Measurements from ENCODE around the gene PRKAA2.
"Not testable (repeated sequence)": the region's sequence is repeated elsewhere in the genome, so short reads cannot be mapped to it uniquely, and the experiment has no call there.

Gene PRKAA2

DNA sequence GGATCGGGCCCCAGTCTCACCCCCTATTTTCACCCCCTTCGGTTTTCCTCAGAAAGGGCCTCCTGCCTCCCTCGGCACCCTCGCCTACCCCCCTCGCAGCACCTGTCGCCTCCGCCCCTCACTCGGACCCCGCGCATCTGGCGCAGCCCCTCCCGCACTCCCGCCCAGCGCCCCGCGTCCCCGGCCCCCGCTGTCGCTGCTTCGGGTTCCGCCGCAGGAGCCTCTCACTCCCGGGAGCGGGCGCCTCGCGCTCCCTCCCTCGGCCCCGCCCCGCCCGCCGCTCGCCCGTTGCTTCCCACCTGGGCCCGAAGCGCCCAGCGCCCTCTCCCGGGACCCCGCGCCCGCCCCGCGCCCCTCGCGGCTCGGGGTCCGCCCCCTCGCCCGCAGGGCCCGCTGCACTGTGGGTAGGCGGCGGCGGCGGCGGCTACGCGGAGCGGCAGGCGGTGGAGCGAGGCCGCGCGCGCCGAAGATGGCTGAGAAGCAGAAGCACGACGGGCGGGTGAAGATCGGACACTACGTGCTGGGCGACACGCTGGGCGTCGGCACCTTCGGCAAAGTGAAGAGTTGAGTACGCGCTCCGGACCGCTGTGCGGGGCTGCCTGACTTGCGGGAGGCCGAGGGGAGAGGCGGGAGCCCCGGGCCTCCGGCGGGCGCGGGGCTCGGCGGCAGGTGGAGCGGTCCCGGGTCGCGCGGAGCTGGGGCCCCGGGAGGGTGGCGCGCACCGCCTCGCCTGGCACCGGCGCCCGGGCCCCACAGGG, at the start of gene PRKAA2:
Gene PRKAA2, plus strand, starts transcription at position 396 of the 758 bp plus-strand sequence. Its CDS starts 74 bp downstream, at position 470.
- no peak for DNase-seq (ENCODE audit: low read depth in 2 of 2)

DNA sequence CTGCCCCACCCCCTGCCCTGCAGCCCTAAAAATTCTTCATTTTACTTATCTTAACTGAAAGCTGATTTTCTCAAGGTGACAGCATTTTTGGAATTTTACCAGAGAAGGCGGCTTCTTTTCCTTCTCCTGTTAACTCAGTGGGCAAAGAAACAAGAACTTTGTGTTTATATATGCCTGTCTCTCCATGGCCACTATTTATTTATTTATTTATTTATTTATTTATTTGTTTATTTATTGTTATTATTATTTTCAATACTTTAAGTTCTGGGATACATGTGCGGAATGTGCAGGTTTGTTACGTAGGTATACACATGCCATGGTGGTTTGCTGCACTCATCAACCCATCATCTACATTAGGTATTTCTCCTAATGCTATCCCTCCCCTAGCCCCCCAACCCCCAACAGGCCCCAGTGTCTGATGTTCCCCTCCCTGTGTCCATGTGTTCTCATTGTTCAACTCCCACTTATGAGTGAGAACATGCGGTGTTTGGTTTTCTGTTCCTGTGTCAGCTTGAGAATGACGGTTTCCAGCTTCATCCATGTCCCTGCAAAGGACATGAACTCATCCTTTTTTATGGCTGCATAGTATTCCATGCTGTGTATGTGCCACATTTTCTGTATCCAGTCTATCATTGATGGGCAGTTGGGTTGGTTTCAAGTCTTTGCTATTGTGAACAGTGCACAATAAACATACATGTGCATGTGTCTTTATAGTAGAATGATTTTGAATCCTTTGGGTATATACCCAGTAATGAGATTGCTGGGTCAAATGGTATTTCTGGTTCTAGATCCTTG, 49.5 kb upstream of the PRKAA2 start:
- not testable (repeated sequence) for DNase-seq (ENCODE audit: low read depth in 2 of 2)

DNA sequence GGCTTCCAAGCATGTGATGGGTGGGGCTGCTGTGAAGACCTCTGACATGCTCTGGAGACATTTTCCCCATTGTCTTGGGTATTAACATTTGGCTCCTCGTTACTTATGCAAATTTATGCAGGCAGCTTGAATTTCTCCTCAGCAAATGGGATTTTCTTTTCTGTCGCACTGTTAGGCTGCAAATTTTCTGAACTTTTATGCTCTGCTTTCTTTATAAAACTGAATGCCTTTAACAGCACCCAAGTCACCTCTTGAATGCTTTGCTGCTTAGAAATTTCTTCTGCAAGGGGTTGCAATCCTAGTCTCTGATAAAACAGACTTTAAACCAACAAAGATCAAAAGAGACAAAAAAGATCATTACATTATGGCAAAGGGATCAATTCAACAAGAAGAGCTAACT, 35.0 kb upstream of the PRKAA2 start:
- not testable (repeated sequence) for DNase-seq (ENCODE audit: low read depth in 2 of 2)

DNA sequence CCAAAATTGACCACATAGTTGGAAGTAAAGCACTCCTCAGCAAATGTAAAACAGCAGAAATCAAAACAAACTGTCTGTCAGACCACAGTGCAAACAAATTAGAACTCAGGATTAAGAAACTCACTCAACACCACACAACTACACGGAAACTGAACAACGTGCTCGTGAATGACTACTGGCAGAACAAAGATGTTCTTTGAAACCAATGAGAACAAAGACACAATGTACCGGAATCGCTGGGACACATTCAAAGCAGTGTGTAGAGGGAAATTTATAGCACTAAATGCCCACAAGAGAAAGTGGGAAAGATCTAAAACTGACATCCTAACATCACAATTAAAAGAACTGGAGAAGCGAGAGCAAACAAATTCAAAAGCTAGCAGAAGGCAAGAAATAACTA, 34.3 kb upstream of the PRKAA2 start:
- not testable (repeated sequence) for DNase-seq (ENCODE audit: low read depth in 2 of 2)

DNA sequence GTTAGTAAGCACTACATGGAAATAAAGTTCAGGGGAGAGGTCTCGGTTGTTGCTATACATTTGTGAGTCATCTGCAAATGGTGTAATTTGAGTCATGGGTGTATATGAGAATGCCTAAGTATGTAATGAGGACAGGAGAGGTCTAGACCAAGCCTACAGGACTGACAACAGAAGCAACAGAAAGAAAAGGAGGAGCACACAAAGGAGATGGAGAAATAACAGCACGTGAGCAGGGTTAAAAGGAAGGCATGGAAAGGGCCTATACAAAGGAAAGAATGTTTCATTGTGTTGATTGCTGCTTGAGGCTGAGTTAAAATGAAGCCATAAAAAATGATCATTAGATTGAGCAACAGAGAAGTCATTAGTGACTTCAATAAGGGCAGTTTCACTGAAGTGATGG, 28.0 kb upstream of the PRKAA2 start:
- no peak for DNase-seq (ENCODE audit: low read depth in 2 of 2)

DNA sequence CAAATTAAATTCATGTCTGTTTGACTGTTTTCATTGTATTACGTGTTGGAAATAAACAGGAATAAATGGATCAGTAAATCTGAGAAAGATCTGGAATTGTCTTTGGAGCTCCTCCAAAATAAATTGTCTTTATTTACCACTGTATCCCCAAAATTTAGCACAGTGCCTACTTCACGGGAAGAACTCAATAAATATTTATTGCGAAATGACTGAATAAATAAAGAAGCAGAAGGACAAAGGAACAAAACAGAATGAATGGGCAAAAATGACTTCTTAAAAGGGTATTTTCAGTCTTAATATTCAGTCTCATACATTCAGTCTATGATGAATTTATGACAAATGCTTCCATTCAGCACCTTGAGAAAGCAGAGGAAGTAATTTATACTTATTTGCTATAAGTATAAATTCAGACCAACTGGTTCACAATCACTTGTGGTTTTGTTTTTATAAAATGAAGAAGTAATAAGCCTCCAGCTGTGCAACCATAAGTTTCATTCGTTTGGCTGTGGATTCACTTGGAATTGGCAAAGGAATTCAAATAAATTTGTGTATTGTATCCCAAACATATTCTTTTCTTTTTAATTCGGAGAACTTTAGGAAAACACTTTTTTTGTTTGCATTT, 19.2 kb upstream of the PRKAA2 start:
- DNase-seq (ENCODE audit: low read depth in 2 of 2), result no peak

DNA sequence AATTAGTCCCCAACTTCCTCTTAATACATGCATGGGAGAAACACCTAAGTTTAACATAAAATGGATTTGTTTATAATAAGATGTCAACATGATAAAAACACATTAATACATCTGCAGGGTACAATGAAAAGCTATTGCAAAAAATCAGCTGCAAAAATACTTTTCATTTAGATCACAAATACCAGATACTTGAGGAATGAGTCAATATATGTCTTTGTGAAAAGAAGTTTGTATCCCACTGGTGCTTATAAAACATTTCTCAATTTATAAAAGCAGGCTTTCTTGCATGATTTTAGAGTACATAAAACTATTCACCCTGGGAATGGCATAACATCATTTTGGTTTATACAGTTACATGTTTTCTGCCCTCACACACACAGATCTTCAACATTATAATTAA, 18.6 kb upstream of the PRKAA2 start:
- no peak for DNase-seq (ENCODE audit: low read depth in 2 of 2)

DNA sequence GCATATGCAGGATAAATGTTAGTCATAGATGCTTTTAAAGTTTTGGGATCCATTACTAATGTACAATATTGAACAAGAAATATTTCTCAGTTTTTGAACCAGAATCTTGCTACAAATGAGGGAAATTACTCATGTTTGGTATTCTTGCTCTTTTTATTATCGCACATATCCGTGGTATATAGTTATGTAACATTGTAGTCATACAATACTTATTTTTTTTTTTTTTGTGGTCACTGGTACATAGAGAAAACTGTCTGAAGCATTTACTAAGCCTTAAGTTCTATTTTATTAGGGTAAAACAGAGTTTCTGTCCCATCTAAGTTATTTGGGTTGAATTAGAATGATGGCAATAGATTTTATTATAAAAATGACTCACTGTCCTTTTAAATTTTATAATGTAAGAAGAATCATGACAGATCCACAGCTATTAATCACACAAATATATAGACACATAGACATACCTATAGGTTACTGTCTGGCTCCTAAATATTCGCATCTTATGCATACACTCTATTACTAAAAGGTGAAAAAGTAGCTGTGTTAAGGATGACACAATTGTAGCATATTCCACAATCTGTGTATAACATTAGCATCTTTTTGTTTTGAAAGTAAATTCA, 18.0 kb upstream of the PRKAA2 start:
- DNase-seq (ENCODE audit: low read depth in 2 of 2), result no peak

DNA sequence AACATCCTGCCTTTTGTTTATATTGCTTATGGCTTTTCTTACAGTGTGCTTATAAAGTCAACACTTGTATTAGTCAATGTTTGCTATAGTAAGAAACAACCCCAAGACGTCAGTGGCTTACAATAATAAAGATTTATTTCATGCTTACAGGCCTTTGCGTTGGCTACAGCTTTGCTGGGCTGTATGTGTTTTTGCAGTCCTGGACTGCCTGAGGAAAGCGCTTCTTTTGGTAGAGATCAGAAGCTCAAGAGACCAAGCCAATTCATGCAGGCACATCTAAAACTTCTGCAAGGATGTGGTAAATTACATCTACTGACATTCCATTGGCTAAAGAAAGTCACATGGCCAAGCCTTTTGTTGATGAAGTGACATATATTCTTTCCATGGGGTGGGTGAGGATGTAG, 17.5 kb upstream of the PRKAA2 start:
- DNase-seq (ENCODE audit: low read depth in 2 of 2), result no peak

DNA sequence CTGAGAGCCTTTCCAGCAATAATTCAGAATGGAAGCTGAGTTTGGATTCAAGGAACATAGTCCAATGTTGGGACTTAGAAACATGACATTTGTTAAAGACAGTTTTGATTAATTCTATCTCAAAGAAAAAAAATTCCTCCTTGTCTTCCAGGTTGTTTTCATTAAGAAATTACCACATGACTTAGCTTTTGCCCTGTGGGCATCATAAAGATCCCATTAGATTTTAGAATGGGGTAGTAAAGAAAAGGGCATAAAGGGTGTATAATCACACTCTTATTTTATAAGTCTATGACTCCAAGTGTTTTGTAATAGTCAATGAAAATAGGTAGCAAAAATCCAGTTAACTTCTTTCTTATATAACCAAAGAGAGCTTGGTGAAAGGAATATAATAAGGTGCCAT, 14.3 kb upstream of the PRKAA2 start:
- no peak for DNase-seq (ENCODE audit: low read depth in 2 of 2)

DNA sequence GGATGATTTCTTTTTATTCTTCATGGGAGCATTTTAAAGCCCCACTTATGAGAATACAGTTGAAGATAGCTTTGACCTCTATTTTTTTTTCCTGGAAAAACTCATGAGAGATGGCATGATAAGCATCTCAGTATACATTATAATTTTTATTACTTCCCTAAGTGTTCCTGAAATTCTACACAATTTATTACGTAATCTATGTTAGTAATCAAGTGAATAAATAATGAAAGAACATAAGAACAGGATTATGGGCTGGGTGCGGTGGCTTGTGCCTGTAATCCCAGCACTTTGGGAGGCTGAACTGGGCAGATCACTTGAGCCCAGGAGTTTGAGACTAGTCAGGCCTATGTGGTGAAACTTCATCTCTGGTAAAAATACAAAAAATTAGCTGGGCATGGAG, 13.2 kb upstream of the PRKAA2 start:
- no peak for DNase-seq (ENCODE audit: low read depth in 2 of 2)

DNA sequence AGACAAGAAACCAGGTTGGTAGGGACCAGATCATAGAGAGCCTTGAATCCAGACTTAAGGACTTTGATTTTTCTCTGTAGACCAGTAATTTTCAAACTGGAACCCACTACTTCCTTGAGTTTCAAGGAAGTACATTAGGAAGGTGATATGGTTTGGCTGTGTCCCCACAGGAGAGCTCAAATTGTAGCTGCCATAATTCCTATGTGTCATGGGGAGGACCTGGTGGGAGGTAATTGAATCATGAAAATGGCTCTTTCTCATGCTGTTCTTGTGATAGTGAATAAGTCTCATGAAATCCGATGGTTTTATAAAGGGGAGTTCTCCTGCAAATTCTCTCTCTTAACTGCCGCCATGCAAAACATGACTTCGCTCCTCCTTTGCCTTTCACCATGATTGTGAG, 10.1 kb upstream of the PRKAA2 start:
- DNase-seq (ENCODE audit: low read depth in 2 of 2), result no peak

DNA sequence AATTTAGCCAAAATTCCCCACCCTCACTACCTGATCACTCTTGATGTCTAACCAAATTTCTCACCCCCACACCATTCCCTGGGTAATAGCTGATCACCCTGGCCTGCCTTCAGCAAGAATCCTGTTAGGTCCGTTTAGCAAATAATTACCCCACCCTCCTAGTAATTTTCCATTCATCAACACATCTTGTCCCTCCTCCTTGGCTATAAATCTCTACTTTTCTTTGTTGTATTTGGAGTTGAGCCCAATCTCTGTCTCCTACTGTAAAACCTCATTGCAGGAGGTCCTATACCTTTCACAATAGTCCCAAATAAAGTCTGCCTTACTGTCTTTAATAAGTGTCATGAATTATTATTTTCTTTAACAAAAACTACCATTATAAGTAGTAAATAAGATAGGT, 6.9 kb upstream of the PRKAA2 start:
- no peak for DNase-seq (ENCODE audit: low read depth in 2 of 2)

DNA sequence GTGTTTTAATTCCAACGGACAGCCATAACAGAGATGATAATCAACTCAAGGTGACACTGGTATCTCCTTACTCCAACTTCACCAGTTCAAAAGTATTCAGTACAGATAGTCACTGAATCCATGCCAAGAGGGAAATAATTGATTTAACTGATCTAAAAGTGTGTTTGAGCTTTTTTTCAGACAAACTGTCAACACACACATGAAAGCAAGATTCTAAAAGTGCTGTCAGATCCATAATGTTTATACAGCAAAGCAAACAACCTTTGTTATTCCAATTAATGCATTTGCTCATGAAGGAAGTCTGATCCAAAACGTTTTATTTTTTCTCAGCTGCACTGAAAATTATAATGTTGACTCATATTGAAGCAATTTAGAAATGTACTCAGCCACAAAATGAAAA, 5.9 kb upstream of the PRKAA2 start:
- DNase-seq (ENCODE audit: low read depth in 2 of 2), result no peak

DNA sequence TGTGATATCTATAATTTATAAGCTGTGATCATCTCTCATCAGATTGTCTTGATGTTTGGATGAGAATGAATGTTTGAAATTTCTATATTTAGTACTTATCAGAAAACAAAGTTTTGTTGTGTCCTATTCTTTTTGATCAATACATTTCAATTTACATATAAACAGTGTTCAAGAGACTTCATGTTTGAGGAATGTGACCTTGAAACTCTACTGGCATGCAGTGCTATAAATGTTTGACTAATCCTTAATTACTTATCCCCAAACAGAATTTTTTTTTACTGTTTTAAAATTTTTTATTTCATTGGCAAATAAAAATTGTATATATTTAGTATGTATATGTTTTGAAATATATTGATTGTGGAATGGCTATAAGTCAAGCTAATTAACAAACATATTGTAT, 1.5 kb upstream of the PRKAA2 start:
- DNase-seq (ENCODE audit: low read depth in 2 of 2), result no peak

DNA sequence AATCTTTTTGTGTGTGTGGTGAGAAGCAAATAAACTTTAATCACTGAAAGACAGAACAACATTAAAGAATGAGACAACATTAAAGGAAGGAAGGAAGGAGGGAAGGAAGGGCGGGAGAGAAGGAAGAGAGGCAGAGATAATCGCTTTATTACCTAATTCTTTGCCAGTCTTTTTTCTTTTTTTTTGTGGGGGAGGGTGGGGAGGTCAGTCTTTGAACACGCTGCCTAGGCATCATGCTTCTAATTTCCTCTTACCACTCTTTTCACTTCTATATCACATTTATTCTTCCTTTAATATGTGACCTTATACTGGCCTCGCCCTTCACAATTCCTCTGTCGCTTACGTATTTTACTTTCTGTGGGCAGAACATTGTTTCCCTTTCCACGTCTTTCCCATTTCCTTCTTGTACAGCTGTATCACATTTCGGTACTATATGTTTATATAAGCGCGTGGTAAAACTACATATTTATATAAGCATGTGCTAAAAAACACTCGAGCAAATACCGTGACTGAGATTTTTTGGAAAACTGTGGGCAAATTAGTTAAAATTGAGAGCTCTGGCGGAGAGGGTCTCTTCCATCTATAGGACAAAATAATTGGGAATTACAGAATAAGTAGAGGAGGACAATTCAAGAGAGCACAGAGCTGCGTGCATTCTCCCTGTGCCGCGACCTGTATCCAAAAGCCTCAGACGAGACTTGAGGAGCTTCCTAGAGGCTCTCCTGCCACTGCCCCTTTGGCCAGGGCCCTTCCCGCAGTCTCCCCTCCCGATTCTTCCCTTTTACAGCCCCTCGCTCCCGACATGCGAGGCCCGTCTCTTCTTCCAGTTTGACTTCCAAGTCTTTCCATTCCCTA, 823 bp upstream of the PRKAA2 start:
- no peak for DNase-seq (ENCODE audit: low read depth in 2 of 2)

DNA sequence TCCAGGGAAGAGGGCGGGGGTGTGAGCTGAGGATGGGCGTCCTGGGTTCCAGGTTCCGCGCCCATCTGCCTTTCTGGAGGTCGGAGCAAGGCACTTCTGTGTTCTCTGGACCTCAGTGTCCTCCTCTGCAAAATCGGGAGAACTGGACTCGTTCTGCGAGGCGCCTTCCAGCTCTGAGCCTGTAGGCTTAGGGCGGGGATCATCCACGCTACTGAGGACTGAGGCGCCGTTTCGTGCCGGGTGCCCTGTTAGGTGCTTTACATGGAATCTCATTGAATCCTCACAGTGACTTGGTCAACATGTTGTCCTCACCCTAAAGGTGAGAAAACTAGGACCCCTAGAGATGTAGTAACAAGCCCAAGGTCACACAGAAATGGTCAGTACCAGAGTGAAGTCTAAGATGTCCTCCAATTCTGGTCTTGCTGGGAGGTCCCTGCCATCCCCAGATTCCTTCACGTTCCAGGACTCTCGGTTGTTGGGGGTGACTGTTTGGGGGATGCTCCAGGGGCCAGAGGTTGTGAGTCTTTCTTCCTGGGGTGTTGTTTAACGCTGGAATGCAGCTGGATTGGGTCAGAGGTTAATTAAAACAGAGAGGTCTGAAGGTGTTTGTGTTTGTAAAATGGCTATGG, 677 bp downstream of the PRKAA2 start:
- DNase-seq (ENCODE audit: low read depth in 2 of 2), result no peak

DNA sequence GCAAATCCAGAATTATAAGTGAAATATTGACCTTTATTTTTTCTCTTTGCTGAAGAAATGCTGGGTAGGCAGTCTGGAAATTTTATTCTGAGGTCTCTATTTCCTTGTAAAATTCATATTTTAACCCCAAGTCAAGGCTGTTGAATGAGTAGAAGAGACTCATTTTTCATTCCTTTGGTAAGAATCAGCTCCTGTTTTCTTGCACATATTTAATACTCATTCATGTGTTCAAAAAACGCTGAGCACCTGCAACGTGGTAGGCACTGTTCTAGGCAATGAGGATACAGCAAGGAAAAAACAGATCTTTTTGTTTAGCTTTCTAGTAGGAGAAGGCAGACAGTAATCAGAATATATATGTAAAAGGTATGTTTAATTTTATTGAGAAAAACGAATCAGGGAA, 1.5 kb downstream of the PRKAA2 start:
- no peak for DNase-seq (ENCODE audit: low read depth in 2 of 2)

DNA sequence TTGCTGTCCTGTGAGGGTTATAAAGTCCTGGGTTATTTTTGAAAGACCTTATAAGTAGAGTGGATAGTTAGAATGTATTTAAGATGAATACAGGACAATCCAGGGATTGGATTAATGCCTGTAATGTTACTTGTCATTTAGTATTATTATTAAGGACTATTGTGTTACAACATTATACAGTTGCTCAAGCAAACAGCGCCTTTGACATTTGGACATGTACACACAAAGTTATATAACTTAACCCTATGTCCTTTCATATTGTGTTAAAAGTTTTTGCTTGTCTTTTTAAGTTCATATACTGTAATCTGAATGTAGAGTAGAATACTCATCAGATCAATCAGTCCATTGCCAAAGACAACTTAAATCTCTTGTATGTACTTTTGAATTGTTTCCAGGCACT, 2.0 kb downstream of the PRKAA2 start:
- DNase-seq (ENCODE audit: low read depth in 2 of 2), result no peak

DNA sequence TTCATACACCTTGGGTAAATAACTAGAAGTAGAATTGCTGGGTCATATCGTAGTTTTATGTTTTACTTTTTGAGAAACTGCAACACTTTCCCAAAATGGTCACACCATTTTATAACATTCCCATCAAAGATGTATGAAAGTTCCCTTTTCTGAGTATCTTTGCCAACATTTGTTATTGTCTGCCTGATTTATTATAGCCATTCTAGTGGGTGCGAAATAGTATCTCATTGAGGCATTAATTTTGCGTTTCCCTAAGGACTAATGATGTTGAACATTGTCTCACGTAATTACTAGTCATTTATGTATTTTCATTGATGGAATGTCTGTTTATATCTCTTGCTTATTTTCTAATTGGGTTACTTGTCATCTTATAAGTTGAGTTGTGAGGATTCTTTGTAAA, 3.4 kb downstream of the PRKAA2 start:
- DNase-seq (ENCODE audit: low read depth in 2 of 2), result no peak
